HepG2 (cell line): ENCODE data around the gene TMUB1.

Experiments
- ATF2 ChIP-seq: sonication (generic); formaldehyde crosslinking; IDR thresholded peaks from 2 replicates; pipeline ENCODE4 v1.4.0; 2020; ENCODE audit warnings: missing genetic modification reagents
- CHD2 ChIP-seq: IDR thresholded peaks from 2 replicates; pipeline ENCODE4 v1.6.1; 2011; ENCODE audit warnings: low read depth, low read length, improper control_type of control experiment
- HOXA7 ChIP-seq: sonication (generic); formaldehyde crosslinking; IDR thresholded peaks from 2 replicates; pipeline ENCODE4 v1.8.1; 2022; ENCODE audit warnings: mild to moderate bottlenecking, missing genetic modification reagents, moderate library complexity
- JUN ChIP-seq: sonication (generic); formaldehyde crosslinking; IDR thresholded peaks from 2 replicates; pipeline ENCODE4 v1.4.0; 2020; ENCODE audit warnings: mild to moderate bottlenecking, missing genetic modification reagents
- RFX3 ChIP-seq: IDR thresholded peaks from 2 replicates; pipeline ENCODE4 v1.6.1; 2016; ENCODE audit warnings: missing biosample characterization, missing genetic modification reagents
- RXRB ChIP-seq: IDR thresholded peaks from 2 replicates; pipeline ENCODE4 v1.6.1; 2016; ENCODE audit warnings: borderline replicate concordance, missing genetic modification reagents, missing compliant biosample characterization
- SIN3A ChIP-seq: IDR thresholded peaks from 2 replicates; pipeline ENCODE4 v1.6.1; 2011; ENCODE audit warnings: low read depth, mild to moderate bottlenecking, control low read depth, low read length, borderline replicate concordance
- SP140L ChIP-seq: sonication (generic); formaldehyde crosslinking; IDR thresholded peaks from 2 replicates; pipeline ENCODE4 v1.4.0; 2020; ENCODE audit warnings: missing genetic modification reagents, borderline replicate concordance
- TOPORS ChIP-seq: sonication (generic); formaldehyde crosslinking; IDR thresholded peaks from 2 replicates; pipeline ENCODE4 v1.8.0; 2023; ENCODE audit warnings: mild to moderate bottlenecking, missing genetic modification reagents
- ZBTB1 ChIP-seq: sonication (generic); formaldehyde crosslinking; IDR thresholded peaks from 2 replicates; pipeline ENCODE4 v1.4.0; 2020; ENCODE audit warnings: missing genetic modification reagents, borderline replicate concordance
- ZFP41 ChIP-seq: sonication (generic); formaldehyde crosslinking; IDR thresholded peaks from 2 replicates; pipeline ENCODE4 v1.4.0; 2020; ENCODE audit warnings: mild to moderate bottlenecking, missing genetic modification reagents, borderline replicate concordance
- ZNF274 ChIP-seq: sonication (generic); formaldehyde crosslinking; IDR thresholded peaks from 2 replicates; pipeline ENCODE4 v1.5.1; 2020; ENCODE audit warnings: mild to moderate bottlenecking, missing genetic modification reagents
- TF ChIP-seq, protein P1 (sequence below): IDR thresholded peaks from 2 replicates; pipeline ENCODE4 v1.6.1; 2016; ENCODE audit warnings: missing compliant biosample characterization, missing genetic modification reagents, borderline replicate concordance

DNA sequence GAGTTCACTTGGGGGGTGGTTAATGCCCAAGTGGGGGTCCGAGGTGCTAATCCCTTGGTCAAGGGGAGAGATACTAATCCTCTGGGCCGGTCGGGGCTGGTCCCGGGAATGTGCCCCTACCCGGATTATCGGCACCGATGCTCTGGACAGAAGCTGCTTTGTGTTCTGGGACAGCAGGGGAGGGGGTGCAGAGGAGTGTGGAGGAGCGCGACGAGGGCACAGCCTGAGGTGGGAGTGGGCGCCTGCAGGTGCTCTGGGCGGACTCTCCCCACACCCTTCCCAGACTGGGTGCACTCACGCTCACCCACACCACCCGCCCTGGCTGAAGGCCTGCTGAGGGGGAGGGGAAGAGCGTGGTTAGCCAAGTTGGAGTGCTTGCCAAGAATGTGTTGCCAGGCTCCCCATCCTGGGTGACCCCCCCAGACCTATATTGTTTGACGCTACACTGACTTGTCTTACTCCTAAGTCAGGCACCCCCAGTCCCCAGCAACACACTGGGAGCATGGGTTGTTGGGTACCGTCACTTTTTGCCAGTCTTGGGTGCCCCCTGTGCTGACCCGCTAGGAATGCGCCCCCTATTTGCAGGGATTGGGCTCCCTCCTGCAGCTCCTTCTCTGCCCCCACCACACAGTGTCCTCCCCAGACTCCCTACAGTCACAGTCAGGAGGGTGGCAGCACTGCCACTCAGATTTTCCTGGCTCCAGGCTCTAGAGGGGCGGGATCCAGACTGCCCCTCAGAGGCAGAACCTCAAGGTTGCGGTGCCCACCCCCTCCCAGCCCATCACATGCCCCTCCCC, 22.7 kb downstream of the TMUB1 start:
- TF ChIP-seq, protein P1, sequence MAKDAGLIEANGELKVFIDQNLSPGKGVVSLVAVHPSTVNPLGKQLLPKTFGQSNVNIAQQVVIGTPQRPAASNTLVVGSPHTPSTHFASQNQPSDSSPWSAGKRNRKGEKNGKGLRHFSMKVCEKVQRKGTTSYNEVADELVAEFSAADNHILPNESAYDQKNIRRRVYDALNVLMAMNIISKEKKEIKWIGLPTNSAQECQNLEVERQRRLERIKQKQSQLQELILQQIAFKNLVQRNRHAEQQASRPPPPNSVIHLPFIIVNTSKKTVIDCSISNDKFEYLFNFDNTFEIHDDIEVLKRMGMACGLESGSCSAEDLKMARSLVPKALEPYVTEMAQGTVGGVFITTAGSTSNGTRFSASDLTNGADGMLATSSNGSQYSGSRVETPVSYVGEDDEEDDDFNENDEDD, result no peak
- TF ChIP-seq HOXA7 (CRISPR knock-in tag) (no peak), ATF2 (CRISPR knock-in tag) (no peak), ZFP41 (CRISPR knock-in tag) (no peak), ZNF274 (CRISPR knock-in tag) (no peak), JUN (CRISPR knock-in tag) (no peak), RFX3 (CRISPR knock-in tag) (no peak), RXRB (CRISPR knock-in tag) (no peak), SIN3A (no peak), TOPORS (no peak), CHD2 (no peak), SP140L (CRISPR knock-in tag) (no peak), ZBTB1 (CRISPR knock-in tag) (no peak)
